HepG2 (cell line): ENCODE measurements around the gene AGXT. TPM values are rescaled to one million over a fixed set of nuclear protein-coding genes. Genes with fewer than 3 reads are reported as not detected.

Experiments
- ERF ChIP-seq: IDR thresholded peaks from 2 replicates; pipeline ENCODE4 v1.6.1; 2018; ENCODE audit warnings: missing biosample characterization, missing genetic modification reagents
- FLYWCH1 ChIP-seq: sonication (generic); formaldehyde crosslinking; IDR thresholded peaks from 2 replicates; pipeline ENCODE4 v1.8.1; 2023; ENCODE audit warnings: mild to moderate bottlenecking, missing genetic modification reagents
- FOXK1 ChIP-seq: sonication (generic); formaldehyde crosslinking; IDR thresholded peaks from 2 replicates; pipeline ENCODE4 v1.4.0; 2020; ENCODE audit warnings: low read depth, missing genetic modification reagents, borderline replicate concordance
- HNF4G ChIP-seq, 2 experiments: sonication (generic) in 1 of 2; formaldehyde crosslinking in 1 of 2; IDR thresholded peaks; 2 replicates each; pipeline versions ENCODE4 v1.4.0 to v1.6.1; 2011 to 2020; ENCODE audit warnings: borderline replicate concordance in 2 of 2, low read depth in 2 of 2, mild to moderate bottlenecking in 2 of 2, low read length in 1 of 2, missing genetic modification reagents in 1 of 2, moderate library complexity in 1 of 2
- KMT2A ChIP-seq: sonication (generic); formaldehyde crosslinking; IDR thresholded peaks from 2 replicates; pipeline ENCODE4 v1.4.0; 2020; ENCODE audit warnings: missing genetic modification reagents
- PHF20 ChIP-seq: sonication (generic); formaldehyde crosslinking; IDR thresholded peaks from 2 replicates; pipeline ENCODE4 v1.5.0; 2020; ENCODE audit warnings: mild to moderate bottlenecking, missing genetic modification reagents
- SETDB1 ChIP-seq: sonication (generic); formaldehyde crosslinking; IDR thresholded peaks from 2 replicates; pipeline ENCODE4 v1.5.1; 2020; ENCODE audit warnings: missing genetic modification reagents, mild to moderate bottlenecking, borderline replicate concordance
- SRY ChIP-seq: sonication (generic); formaldehyde crosslinking; IDR thresholded peaks from 2 replicates; pipeline ENCODE4 v1.8.0; 2022; ENCODE audit warnings: mild to moderate bottlenecking, missing genetic modification reagents
- THYN1 ChIP-seq: sonication (generic); formaldehyde crosslinking; IDR thresholded peaks from 2 replicates; pipeline ENCODE4 v1.8.1; 2023; ENCODE audit warnings: low read depth, mild to moderate bottlenecking, moderate library complexity, missing genetic modification reagents, borderline replicate concordance
- ZFYVE20 ChIP-seq: sonication (generic); formaldehyde crosslinking; IDR thresholded peaks from 2 replicates; pipeline ENCODE4 v1.8.0; 2023; ENCODE audit warnings: low read depth, mild to moderate bottlenecking, moderate library complexity, missing genetic modification reagents, borderline replicate concordance
- ZNF205 ChIP-seq: IDR thresholded peaks from 2 replicates; pipeline ENCODE4 v1.6.1; 2018; ENCODE audit warnings: missing biosample characterization, missing genetic modification reagents
- ZNF317 ChIP-seq: sonication (generic); formaldehyde crosslinking; IDR thresholded peaks from 2 replicates; pipeline ENCODE4 v1.5.0; 2020; ENCODE audit warnings: mild to moderate bottlenecking, missing genetic modification reagents
- ZNF564 ChIP-seq: sonication (generic); formaldehyde crosslinking; IDR thresholded peaks from 2 replicates; pipeline ENCODE4 v1.8.1; 2023; ENCODE audit warnings: mild to moderate bottlenecking, missing genetic modification reagents
- ZNF720 ChIP-seq: sonication (generic); formaldehyde crosslinking; IDR thresholded peaks from 2 replicates; pipeline ENCODE4 v1.4.0; 2020; ENCODE audit warnings: missing genetic modification reagents
- ZNF883 ChIP-seq: sonication (generic); formaldehyde crosslinking; IDR thresholded peaks from 2 replicates; pipeline ENCODE4 v1.5.1; 2020; ENCODE audit warnings: mild to moderate bottlenecking, missing genetic modification reagents; ENCODE audit errors: not compliant biosample characterization
- ZSCAN20 ChIP-seq: sonication (generic); formaldehyde crosslinking; IDR thresholded peaks from 2 replicates; pipeline ENCODE4 v1.4.0; 2020; ENCODE audit warnings: missing genetic modification reagents, mild to moderate bottlenecking, borderline replicate concordance
- ZSCAN31 ChIP-seq: sonication (generic); formaldehyde crosslinking; IDR thresholded peaks from 2 replicates; pipeline ENCODE4 v1.5.0; 2020; ENCODE audit warnings: low read depth, mild to moderate bottlenecking, missing genetic modification reagents
- polyA plus RNA-seq, 8 experiments: library from polyadenylated mRNA; depleted of rRNA in 3 of 8; stranded (reverse) in 7 of 8; unstranded in 1 of 8; fragments of >200 nt; fragmentation: Illumina TruSeq in 4 of 8; extraction: Trizol in 4 of 8; gene quantifications; 2 replicates each; pipeline versions ENCODE4 v1.2.1 to v1.2.3, GENCODE V29; 2011 to 2016; ENCODE audit warnings: low read depth in 4 of 8, missing spikeins in 1 of 8, mixed read lengths in 1 of 8; ENCODE audit not compliant: insufficient read depth in 1 of 8
- total RNA-seq, 5 experiments: library from RNA; depleted of rRNA; stranded (reverse); fragments of >200 nt; fragmentation: Illumina TruSeq; extraction: Trizol; gene quantifications; 2 replicates each; pipeline ENCODE4 v1.2.3, GENCODE V29; 2016; ENCODE audit warnings: low read depth in 1 of 5
- TF ChIP-seq, protein P1 (sequence below): sonication (generic); formaldehyde crosslinking; IDR thresholded peaks from 2 replicates; pipeline ENCODE4 v1.4.0; 2020; ENCODE audit warnings: missing genetic modification reagents
- TF ChIP-seq, protein P2 (sequence below): sonication (generic); formaldehyde crosslinking; IDR thresholded peaks from 2 replicates; pipeline ENCODE4 v1.4.0; 2020; ENCODE audit warnings: missing genetic modification reagents
- TF ChIP-seq, protein P3 (sequence below): sonication (generic); formaldehyde crosslinking; IDR thresholded peaks from 2 replicates; pipeline ENCODE4 v1.8.0; 2022; ENCODE audit warnings: missing genetic modification reagents, mild to moderate bottlenecking, inconsistent platforms, borderline replicate concordance
- TF ChIP-seq, protein P4 (sequence below): IDR thresholded peaks from 2 replicates; pipeline ENCODE4 v1.6.1; 2016; ENCODE audit warnings: mild to moderate bottlenecking

The AGXT gene
- total and polyA plus RNA-seq, 2 of the 13 experiments (the other 11 are each of a cell fraction or from before 2014, with no cell fraction given): 41.9 to 96.1 TPM

DNA sequence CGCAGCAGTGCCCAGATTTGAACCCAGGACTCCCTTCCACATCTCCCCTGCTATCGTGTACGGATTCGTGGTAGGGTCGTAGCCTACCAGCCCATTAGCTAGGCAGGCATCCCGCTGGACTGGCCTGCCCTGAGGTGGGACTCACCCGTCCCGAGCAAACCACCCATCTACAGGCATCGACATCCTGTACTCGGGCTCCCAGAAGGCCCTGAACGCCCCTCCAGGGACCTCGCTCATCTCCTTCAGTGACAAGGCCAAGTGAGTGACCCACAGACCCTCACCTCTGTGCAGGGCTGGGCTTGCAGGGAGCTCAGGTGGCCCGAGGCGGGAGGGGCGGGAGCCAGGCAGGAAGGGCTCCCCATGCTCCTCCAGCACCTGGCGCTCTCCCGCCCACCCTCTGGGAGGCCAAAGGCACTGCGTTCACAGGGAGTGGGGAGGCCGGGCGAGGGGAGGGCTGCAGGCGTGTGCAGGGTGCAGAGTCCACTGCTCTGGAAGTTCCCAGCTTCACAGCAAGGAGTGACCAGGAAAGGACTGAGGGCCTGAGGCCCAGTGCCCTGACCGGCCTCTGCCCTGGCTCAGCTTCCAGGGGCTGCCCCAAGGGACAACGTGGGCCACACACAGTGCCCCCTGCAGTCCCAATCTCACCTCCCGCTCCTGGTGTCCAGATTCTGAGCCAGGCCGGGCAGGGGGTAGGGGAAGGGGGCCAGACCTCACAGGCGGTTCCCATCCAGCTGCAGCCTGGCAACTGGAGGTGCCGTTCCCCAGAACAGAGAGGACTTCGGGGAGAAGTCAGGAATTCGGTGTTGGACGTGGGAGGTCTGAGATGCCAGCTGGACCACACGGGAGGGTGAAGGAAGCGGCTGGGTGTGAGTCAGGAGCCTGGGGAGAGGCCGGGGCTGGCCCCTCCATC lies 5.4 kb downstream of the AGXT start (continued):
- TF ChIP-seq PHF20 (peak; percentile 64; the same call in 1 of the 2 replicates), ZNF883 (CRISPR knock-in tag) (peak; percentile 48), SRY (CRISPR knock-in tag) (no peak), ZSCAN20 (CRISPR knock-in tag) (no peak), ZFYVE20 (CRISPR knock-in tag) (peak; percentile 56; the same call in 1 of the 2 replicates), ZNF720 (CRISPR knock-in tag) (no peak), FLYWCH1 (no peak), ERF (peak; percentile 91), THYN1 (CRISPR knock-in tag) (no peak), SETDB1 (CRISPR knock-in tag) (no peak), HNF4G (IDR thresholded peaks at IDR 0.05; ENCODE audit: borderline replicate concordance, low read depth, low read length) (peak; percentile 94), HNF4G (CRISPR knock-in tag; IDR thresholded peaks at IDR 0.05; ENCODE audit: borderline replicate concordance, low read depth) (peak; percentile 100), ZNF564 (CRISPR knock-in tag) (peak; percentile 95), ZNF317 (CRISPR knock-in tag) (peak; percentile 84; the same call in 1 of the 2 replicates), ZNF205 (CRISPR knock-in tag) (peak; percentile 91), KMT2A (CRISPR knock-in tag) (peak; percentile 37; the same call in 1 of the 2 replicates), FOXK1 (CRISPR knock-in tag) (peak; percentile 59), ZSCAN31 (CRISPR knock-in tag) (peak; percentile 98)
- TF ChIP-seq, protein P1, sequence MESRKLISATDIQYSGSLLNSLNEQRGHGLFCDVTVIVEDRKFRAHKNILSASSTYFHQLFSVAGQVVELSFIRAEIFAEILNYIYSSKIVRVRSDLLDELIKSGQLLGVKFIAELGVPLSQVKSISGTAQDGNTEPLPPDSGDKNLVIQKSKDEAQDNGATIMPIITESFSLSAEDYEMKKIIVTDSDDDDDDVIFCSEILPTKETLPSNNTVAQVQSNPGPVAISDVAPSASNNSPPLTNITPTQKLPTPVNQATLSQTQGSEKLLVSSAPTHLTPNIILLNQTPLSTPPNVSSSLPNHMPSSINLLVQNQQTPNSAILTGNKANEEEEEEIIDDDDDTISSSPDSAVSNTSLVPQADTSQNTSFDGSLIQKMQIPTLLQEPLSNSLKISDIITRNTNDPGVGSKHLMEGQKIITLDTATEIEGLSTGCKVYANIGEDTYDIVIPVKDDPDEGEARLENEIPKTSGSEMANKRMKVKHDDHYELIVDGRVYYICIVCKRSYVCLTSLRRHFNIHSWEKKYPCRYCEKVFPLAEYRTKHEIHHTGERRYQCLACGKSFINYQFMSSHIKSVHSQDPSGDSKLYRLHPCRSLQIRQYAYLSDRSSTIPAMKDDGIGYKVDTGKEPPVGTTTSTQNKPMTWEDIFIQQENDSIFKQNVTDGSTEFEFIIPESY: peak; percentile 86; the same call in 1 of the 2 replicates
- TF ChIP-seq, protein P2, sequence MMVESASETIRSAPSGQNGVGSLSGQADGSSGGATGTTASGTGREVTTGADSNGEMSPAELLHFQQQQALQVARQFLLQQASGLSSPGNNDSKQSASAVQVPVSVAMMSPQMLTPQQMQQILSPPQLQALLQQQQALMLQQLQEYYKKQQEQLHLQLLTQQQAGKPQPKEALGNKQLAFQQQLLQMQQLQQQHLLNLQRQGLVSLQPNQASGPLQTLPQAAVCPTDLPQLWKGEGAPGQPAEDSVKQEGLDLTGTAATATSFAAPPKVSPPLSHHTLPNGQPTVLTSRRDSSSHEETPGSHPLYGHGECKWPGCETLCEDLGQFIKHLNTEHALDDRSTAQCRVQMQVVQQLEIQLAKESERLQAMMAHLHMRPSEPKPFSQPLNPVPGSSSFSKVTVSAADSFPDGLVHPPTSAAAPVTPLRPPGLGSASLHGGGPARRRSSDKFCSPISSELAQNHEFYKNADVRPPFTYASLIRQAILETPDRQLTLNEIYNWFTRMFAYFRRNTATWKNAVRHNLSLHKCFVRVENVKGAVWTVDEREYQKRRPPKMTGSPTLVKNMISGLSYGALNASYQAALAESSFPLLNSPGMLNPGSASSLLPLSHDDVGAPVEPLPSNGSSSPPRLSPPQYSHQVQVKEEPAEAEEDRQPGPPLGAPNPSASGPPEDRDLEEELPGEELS (CRISPR knock-in tag): peak; percentile 75
- TF ChIP-seq, protein P3, sequence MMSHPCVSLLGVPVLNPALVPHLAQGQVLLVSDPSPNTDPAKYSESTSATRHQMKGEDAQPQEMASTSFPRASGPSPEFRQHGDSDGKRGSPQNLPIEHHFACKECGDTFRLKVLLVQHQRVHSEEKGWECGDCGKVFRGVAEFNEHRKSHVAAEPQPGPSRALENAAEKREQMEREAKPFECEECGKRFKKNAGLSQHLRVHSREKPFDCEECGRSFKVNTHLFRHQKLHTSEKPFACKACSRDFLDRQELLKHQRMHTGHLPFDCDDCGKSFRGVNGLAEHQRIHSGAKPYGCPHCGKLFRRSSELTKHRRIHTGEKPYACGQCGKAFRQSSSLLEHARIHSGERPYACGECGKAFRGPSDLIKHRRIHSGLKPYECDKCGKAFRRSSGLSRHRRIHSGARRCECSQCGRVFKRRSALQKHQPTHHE (CRISPR knock-in tag): no peak
- TF ChIP-seq, protein P4, sequence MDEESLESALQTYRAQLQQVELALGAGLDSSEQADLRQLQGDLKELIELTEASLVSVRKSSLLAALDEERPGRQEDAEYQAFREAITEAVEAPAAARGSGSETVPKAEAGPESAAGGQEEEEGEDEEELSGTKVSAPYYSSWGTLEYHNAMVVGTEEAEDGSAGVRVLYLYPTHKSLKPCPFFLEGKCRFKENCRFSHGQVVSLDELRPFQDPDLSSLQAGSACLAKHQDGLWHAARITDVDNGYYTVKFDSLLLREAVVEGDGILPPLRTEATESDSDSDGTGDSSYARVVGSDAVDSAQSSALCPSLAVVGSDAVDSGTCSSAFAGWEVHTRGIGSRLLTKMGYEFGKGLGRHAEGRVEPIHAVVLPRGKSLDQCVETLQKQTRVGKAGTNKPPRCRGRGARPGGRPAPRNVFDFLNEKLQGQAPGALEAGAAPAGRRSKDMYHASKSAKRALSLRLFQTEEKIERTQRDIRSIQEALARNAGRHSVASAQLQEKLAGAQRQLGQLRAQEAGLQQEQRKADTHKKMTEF (CRISPR knock-in tag): peak; percentile 98
